Measurements from ENCODE around the gene TBC1D8B.

TBC1D8B gene

DNA sequence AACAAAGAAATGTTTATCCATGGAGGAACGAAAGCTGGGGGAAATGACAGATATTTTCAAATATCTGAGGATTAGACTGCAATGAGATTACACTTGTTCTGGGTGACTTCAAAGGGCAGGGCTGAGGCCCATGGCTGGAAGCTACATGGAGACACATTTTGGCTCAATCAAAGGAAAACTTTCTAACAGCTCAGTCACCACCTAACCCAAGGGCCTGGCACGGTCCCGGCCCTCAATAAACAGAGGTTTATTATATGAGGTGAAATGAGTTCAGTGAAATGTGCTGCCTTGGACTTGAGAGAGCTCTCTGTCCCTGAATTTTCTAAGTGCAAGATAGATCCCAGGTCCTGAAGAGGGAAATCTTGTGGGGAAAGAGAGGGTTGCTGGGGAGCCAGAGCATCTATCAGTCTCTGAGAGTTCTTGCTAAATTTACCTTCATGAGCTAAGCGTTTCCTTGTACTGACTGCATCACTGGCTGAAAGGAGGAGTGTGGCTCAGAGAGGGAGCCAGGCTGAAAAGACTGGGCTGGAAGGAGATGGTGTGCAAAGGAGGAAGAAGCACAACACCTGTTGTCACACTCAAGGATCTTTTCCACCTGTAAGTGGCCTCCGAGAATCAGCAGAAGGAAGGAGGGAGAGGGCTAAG, 102.7 kb downstream of the TBC1D8B start:
- Mint-ChIP-seq H3K27ac (no peak overlapping the region), H3K4me1 (ENCODE audit: low read depth) (no peaks in the 10 kb centered on the region), H3K4me3 (no peak overlapping the region), H3K9me3 (no peaks in the 10 kb centered on the region), H3K27me3 (no peaks in the 10 kb centered on the region), H3K36me3 (ENCODE audit: low read depth) (no peaks in the 10 kb centered on the region)

DNA sequence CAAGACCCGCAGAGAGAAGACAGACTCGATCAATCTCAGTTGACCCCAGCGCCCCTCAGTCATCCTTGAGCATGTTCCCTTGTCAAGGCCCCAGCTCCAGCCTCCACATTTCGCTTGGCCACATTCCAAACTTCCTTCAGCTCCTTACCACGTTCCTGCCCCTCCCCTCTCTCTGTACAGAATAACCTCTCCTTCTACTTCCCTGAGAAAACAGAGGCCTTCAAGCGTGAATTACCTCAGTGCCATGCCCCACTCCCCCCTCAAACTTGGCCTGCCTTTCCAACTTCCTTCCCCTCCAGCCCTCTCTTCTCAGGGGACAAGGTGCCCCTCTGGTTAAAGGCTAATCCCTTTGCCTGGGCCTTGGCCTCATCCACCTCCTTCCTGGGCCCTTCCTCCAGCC, 103.9 kb downstream of the TBC1D8B start:
- H3K4me1 Mint-ChIP-seq (ENCODE audit: low read depth), result no peaks in the 10 kb centered on the region
- no peak overlapping the region for H3K4me3 Mint-ChIP-seq
- H3K36me3 Mint-ChIP-seq (ENCODE audit: low read depth), result no peaks in the 10 kb centered on the region
- no peak overlapping the region for H3K27ac Mint-ChIP-seq
- no peaks in the 10 kb centered on the region for H3K9me3 Mint-ChIP-seq
- no peaks in the 10 kb centered on the region for H3K27me3 Mint-ChIP-seq

DNA sequence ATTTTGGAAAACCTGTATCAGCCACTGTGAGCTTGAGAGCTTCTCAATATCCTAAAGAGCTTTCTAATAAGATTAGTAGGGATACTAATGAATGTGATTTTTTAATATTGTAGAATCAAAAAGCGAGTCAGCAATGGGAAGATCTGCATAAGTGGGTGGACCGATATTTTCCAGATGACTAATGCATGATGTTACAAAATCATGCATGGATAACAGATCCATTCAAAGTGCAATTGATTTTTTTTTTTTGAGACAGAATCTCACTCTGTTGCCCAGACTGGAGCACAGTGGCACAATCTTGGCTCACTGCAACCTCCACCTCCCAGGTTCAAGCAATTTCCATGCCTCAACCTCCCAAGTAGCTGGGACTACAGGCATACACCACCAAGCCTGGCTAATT, 110.4 kb downstream of the TBC1D8B start:
- no peak overlapping the region for H3K4me3 Mint-ChIP-seq
- H3K36me3 Mint-ChIP-seq (ENCODE audit: low read depth), result no peaks in the 10 kb centered on the region
- no peak overlapping the region for H3K27ac Mint-ChIP-seq
- H3K4me1 Mint-ChIP-seq (ENCODE audit: low read depth), result peaks cover 13% of the 10 kb centered on the region
- no peaks in the 10 kb centered on the region for H3K9me3 Mint-ChIP-seq
- peaks cover 9% of the 10 kb centered on the region for H3K27me3 Mint-ChIP-seq

DNA sequence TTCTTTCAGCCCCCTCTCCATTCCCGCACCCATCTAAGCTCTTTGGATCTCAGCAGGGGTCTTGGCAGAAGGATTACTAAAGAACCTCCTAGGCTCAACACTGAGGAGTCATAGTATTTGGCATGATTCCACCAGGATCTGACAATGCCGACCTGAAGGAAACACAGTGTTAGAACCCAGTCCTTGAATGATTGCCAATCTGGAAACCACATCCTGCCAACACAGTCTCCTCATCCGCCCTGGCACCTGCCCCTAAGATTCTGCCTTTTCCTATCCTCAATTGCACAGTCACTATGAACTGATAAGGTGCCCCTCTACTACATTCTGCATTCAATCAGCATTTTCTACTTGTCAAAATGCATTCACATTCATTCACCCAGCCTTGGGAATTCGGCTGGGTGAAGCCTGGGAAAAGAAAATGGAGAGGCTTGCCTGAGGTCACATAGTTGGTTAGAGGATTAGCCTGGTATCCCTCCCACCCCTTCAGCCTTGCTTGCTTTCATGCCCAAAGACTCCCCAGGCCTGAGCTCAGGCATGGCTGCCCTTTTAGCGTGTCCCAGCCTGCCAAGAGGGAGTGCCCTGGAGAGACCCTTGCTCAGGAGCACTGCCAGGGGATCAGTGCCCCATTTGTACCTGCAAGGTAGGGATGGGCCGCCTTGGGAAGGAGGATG, 115.5 kb downstream of the TBC1D8B start:
- Mint-ChIP-seq H3K27ac (no peak overlapping the region), H3K4me1 (ENCODE audit: low read depth) (peaks cover 19% of the 10 kb centered on the region), H3K4me3 (no peak overlapping the region), H3K9me3 (no peaks in the 10 kb centered on the region), H3K36me3 (ENCODE audit: low read depth) (no peaks in the 10 kb centered on the region), H3K27me3 (peaks cover 9% of the 10 kb centered on the region)

DNA sequence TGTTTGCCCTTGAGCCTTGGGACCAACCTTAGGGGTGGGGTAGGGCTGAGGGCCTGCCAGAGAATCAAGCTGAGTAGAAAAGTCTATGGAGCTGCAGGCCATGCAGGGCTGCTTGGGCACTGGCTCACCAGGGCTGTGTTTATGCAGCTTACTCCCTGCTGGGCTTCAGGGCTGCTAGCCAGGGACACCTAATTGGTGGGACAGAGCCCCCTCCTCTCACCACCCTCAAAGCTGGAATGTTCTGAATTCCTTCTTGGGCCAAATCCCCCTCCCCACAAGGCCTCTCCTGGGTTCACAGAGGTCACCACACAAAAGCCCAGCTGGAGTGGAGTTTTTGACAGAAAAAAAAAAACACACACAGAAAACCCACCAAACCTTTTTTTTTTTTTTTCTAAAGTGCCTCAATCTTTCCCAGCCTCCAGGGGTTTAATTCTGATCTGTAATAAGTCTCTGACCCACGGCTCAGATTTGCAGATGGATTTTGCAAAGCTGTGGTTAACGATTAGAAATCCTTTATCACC, 117.5 kb downstream of the TBC1D8B start, which contains the start of gene CLDN2:
TSS of gene CLDN2 (plus strand) at position 471 of the 521 bp plus-strand sequence. CDS start 7,827 bp downstream, outside the sequence.
- Mint-ChIP-seq H3K9me3 (no peaks in the 10 kb centered on the region), H3K27me3 (peaks cover 9% of the 10 kb centered on the region), H3K4me1 (ENCODE audit: low read depth) (peaks cover 19% of the 10 kb centered on the region), H3K4me3 (no peak within 1 kb of the TSS), H3K36me3 (ENCODE audit: low read depth) (no peaks in the 10 kb centered on the region), H3K27ac (no peak within 1 kb of the TSS)

DNA sequence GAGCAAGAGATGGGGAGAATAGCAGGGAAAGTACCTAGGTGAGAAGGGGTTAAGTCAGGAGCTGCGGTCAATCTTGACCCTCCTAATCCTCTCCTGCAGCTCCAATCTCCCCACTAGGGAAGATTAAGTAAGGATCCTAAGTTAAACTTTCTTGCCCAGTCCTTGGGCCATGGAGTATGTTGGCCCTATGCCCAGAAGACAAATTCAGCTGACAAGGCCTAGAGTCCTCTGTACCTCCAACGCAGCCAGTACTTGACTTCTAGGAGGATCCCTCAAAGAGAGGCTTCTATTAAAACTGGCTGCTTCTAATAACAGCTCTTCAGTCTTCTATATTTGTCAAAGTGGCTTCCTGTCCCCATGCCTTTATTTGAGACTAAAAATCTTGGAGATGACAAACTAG, 119.2 kb downstream of the TBC1D8B start:
- no peaks in the 10 kb centered on the region for H3K27me3 Mint-ChIP-seq
- no peak overlapping the region for H3K4me3 Mint-ChIP-seq
- H3K9me3 Mint-ChIP-seq, result no peaks in the 10 kb centered on the region
- peaks cover 16% of the 10 kb centered on the region for H3K4me1 Mint-ChIP-seq (ENCODE audit: low read depth)
- no peak overlapping the region for H3K27ac Mint-ChIP-seq
- H3K36me3 Mint-ChIP-seq (ENCODE audit: low read depth), result no peaks in the 10 kb centered on the region

All from stimulated activated naive CD8-positive, alpha-beta T cell treated with anti-CD3 and anti-CD28 coated beads, Interleukin-15, Interleukin-2, amounts not matched to agents 100 ng/mL and 50 ng/mL, for 24 hours (primary cell).